Measurements from ENCODE around the gene GPR137C.

Gene GPR137C, protein sequence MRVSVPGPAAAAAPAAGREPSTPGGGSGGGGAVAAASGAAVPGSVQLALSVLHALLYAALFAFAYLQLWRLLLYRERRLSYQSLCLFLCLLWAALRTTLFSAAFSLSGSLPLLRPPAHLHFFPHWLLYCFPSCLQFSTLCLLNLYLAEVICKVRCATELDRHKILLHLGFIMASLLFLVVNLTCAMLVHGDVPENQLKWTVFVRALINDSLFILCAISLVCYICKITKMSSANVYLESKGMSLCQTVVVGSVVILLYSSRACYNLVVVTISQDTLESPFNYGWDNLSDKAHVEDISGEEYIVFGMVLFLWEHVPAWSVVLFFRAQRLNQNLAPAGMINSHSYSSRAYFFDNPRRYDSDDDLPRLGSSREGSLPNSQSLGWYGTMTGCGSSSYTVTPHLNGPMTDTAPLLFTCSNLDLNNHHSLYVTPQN

DNA sequence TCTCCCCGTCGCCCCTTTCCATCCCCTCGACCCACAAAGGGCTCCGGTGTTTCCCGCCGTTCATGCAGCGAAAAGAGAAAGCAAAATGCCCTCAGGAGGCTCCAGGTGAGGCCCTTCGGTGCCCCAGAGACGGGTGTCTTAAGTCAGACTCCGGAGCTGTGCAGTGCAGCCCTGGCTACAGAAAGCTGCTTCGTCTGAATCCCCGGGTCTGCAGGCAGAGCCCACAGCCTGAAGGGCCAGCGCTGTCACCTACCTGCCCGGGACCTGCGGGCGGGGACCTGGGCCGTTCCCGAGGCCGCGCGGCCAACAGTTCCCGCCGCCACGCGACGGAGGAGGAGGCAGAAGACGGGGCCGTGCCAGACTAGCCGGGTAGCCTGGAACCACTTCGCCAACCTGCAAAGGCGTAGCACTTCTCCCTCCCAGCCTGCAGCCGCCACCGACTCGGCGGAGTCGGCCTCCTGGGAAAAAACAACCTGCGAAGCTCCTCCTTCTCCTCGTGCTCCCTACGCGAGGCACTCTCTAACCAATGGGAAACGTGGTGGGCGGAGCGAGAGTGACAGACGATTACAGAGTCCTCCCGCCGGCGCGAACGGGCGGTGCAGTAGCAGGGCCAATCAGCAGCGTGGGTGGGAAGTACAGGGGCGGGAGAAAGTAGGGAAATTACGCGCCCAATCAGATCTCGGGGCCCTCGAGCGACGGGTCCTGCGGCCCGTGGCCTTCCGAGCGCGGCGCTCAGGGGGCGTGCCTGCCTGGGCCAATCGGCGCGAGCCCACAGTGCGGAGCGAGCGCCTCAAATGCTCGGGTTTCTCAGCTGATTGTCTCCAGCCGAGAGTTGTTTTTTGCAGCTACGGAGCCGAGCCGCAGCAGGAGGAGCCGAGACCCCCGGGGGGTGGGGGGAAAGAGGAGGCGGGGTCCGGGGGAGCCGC is at the start of gene GPR137C, which contains the start of gene TXNDC16:
Gene GPR137C (plus strand): TSS at position 774 of the 926 bp plus-strand sequence. CDS start 312 bp downstream, outside the sequence.
Gene TXNDC16 (minus strand): TSS at position 443 of the 926 bp plus-strand sequence. CDS start 8,948 bp downstream, outside the sequence.
- DNase-seq (ENCODE audit: low spot score in 2 of 2) (peak; percentile 92 to 98), ATAC-seq (ENCODE audit: low read depth) (peak; percentile 80)
- Mint-ChIP-seq H3K9me3 (no peaks in the 10 kb centered on the region), H3K4me1 (peaks cover 19% of the 10 kb centered on the region), H3K27me3 (peaks cover 3% of the 10 kb centered on the region), H3K36me3 (peaks cover 1% of the 10 kb centered on the region), H3K4me3 (peak within 1 kb of the TSS; percentile 93), H3K27ac (peak within 1 kb of the TSS; percentile 94)

DNA sequence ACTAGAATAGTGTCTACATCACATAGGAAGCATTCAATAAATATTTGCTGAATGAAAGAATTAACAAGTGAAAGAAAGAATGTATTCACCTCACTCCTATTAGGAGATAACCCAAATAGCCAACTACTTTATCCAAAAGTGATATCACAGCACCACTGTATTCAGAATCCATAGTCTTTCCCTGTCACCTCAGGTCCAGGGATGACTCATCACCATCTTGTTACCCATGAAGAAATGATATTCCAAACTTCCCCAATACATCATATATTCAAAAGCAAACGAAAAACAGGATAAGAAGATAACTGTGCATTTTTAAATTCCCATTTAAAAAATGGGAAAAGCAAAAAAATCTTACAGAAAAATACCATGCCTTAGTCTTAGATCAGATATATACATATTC is 39.4 kb upstream of the GPR137C start:
- H3K9me3 Mint-ChIP-seq, result no peaks in the 10 kb centered on the region
- no peaks in the 10 kb centered on the region for H3K4me1 Mint-ChIP-seq
- no peak for DNase-seq (ENCODE audit: low spot score in 2 of 2)
- no peaks in the 10 kb centered on the region for H3K27me3 Mint-ChIP-seq
- H3K36me3 Mint-ChIP-seq, result peaks cover 2% of the 10 kb centered on the region
- no peak for ATAC-seq (ENCODE audit: low read depth)
- H3K4me3 Mint-ChIP-seq, result no peak overlapping the region
- H3K27ac Mint-ChIP-seq, result no peak overlapping the region

DNA sequence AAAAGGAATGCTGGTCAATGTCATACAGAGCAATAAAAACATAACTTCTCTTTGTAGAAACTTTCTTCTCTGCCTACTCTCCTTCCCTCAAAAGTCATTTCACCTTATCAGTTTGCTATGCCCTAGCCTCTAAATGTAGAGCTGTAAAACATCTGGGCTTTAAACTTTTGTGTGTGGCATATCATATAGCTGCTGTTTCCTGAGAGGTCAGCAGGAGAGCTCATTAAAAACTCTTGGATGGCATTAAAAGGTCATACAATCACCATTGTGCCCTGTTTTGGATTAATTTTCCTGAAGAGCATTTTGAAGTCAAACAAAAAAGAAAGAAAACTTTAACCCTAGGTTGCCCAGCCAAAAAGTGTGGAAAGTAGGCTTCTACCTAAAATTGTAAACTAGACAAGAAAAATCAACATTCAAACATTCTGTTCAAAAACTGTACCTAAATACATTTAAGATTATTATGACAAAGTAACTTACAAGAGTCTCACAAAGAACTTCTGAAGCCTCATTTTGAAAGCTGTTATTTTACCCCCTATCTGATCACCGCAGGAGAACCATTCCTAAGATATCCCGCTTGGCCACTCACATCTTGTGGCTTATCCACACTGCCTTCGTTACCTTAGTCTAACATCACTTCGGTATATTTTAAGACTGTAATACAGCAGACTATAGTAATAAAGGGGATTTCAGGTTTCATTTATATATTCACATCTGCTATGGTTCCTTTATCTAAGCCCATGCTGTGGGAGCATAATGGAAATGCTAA is 38.4 kb upstream of the GPR137C start:
- no peaks in the 10 kb centered on the region for H3K9me3 Mint-ChIP-seq
- DNase-seq (ENCODE audit: low spot score in 2 of 2), result no peak
- no peaks in the 10 kb centered on the region for H3K27me3 Mint-ChIP-seq
- H3K4me1 Mint-ChIP-seq, result no peaks in the 10 kb centered on the region
- peak overlapping the region; percentile 28 for H3K27ac Mint-ChIP-seq
- no peak overlapping the region for H3K4me3 Mint-ChIP-seq
- ATAC-seq (ENCODE audit: low read depth), result no peak
- no peaks in the 10 kb centered on the region for H3K36me3 Mint-ChIP-seq

DNA sequence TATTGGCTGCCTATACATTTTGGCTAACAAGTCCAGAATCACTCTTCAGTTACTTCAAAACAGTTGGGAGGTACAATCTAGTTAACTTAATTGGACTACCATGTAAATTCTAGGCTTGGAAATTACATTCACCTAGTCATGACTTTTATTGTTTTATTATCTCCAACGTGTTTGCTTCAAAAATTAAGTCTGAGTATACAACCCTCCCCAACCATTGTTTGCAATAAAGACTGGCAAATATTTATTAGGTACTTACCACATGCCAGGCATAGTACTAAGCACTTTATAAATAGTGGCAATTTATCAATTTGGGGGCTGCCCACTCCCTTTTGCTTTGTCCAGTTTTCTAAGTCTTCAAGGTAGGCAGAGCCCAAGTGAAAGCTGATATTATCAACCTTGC is 30.6 kb upstream of the GPR137C start:
- ATAC-seq (ENCODE audit: low read depth) (no peak), DNase-seq (ENCODE audit: low spot score in 2 of 2) (no peak)
- Mint-ChIP-seq H3K9me3 (no peaks in the 10 kb centered on the region), H3K4me1 (no peaks in the 10 kb centered on the region), H3K27ac (no peak overlapping the region), H3K4me3 (no peak overlapping the region), H3K36me3 (peaks cover 4% of the 10 kb centered on the region), H3K27me3 (no peaks in the 10 kb centered on the region)

DNA sequence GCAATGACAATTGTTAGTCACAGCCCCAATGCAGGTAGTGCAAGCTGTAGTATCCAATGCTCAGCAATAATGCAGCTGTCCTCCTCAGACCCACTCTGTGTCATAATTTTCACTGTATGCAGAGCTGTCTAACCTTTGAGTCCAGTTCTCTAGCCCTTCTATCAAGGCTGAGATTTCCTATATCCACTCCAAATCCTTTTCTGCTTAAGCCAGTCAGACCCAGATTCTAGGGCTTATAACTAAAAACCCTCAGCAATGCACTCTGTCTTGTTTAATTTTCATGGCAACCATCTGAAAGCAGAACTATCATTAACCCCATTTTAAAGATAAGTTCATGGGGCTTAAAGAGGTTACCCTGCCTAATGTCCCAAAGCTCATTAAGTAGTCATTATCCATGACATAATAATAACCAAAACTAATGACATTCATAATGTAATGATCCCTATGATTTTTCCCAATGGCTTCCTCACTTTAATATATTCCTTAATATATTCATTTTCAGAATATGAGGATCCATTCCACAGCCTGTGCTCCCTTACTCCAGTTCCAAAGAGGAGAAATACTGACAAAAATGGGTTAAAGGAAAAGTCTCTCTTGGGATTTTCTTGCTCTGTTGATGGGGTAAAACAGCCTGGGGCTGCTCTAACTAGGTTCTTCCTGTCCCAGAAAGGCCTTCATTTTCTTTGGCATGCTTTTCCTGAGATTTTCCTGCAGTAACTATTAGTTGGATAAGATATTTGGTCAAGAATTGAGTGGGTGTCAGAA is 29.9 kb upstream of the GPR137C start:
- H3K9me3 Mint-ChIP-seq, result no peaks in the 10 kb centered on the region
- H3K27ac Mint-ChIP-seq, result no peak overlapping the region
- H3K4me1 Mint-ChIP-seq, result no peaks in the 10 kb centered on the region
- H3K4me3 Mint-ChIP-seq, result no peak overlapping the region
- DNase-seq (ENCODE audit: low spot score in 2 of 2) (no peak), ATAC-seq (ENCODE audit: low read depth) (no peak)
- H3K36me3 Mint-ChIP-seq, result peaks cover 6% of the 10 kb centered on the region
- H3K27me3 Mint-ChIP-seq, result no peaks in the 10 kb centered on the region

DNA sequence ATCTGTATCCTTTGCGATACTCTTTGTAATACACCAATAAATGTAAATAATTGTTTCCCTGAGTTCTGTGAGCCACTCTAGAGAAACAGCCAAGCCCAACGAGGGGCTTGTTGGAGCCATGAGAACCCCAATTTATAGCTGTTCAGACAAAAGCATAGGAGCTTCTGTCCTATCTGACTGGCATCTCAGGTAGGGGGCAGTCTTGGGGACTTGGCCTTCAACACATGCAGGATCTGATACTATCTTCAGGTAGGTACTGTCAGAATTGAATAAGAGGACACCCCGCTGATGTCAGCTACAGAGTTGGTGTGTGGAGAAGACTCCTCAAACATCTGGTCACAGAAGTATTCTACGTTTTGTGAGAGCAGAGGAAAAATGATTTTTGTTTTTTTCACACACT is 25.6 kb upstream of the GPR137C start:
- no peak for ATAC-seq (ENCODE audit: low read depth)
- Mint-ChIP-seq H3K4me1 (no peaks in the 10 kb centered on the region), H3K9me3 (no peaks in the 10 kb centered on the region), H3K4me3 (no peak overlapping the region), H3K36me3 (peaks cover 6% of the 10 kb centered on the region), H3K27ac (no peak overlapping the region), H3K27me3 (no peaks in the 10 kb centered on the region)
- no peak for DNase-seq (ENCODE audit: low spot score in 2 of 2)

DNA sequence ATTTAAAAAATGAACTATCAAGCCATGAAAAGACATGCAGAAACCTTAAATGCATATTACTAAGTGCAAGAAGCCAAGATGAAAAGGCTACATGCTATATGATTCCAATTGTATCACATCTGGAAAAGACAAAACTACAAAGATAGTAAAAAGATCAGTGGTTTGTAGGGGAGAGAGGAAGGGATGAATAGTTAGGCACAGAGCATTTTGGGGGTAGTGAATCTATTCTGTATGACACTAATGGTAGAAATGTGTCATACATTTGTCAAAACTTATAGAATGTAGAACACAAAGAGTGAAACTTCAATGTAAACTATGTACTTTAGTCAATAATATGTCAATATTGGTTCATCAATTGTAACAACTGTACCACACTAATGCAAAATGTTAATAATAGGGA is 21.2 kb upstream of the GPR137C start:
- Mint-ChIP-seq H3K36me3 (peaks cover 19% of the 10 kb centered on the region), H3K9me3 (no peaks in the 10 kb centered on the region), H3K4me1 (no peaks in the 10 kb centered on the region), H3K4me3 (no peak overlapping the region), H3K27ac (no peak overlapping the region), H3K27me3 (no peaks in the 10 kb centered on the region)
- ATAC-seq (ENCODE audit: low read depth) (no peak), DNase-seq (ENCODE audit: low spot score in 2 of 2) (no peak)

DNA sequence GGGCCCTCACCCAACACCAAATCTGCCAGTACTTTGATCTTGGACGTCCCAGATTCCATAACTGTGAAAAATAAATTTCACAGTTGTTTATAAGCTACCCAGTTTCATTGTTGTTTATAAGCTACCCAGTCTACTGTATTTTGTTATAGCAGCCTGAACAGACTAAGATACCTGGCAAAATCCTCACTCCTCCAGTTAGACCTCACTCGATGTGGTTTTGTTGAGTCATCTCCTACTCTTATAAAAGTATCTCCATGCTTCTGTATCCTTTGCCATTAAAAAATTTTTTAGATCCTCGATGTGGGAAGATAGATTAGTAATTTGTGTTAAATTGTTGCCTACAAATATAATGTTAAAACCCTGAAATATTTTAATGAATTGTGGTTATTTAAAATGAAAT is 16.4 kb upstream of the GPR137C start:
- Mint-ChIP-seq H3K36me3 (peaks cover 21% of the 10 kb centered on the region), H3K27ac (no peak overlapping the region), H3K4me3 (no peak overlapping the region)

DNA sequence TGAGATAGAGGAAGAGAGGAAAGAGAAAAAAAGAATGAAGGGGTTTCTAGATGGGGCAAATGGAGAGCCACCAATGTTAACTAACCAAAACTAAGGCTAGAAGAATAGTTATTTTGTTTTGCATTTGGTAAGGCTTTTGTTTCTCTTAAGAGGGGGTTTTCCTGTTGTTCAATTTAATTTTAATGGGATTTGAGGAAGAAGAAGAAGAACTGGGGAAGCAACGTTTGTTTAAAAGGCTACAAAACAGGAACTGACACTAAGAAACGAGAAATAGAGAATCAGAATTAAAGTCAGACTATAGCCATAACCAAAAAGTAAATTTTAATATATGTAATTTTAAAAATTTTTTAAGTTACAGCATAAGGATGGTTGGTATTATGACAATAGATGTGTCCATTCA is 14.0 kb upstream of the GPR137C start:
- no peaks in the 10 kb centered on the region for H3K27me3 Mint-ChIP-seq
- H3K36me3 Mint-ChIP-seq, result peaks cover 14% of the 10 kb centered on the region
- peak; percentile 38 for ATAC-seq (ENCODE audit: low read depth)
- no peak for DNase-seq (ENCODE audit: low spot score in 2 of 2)
- no peaks in the 10 kb centered on the region for H3K9me3 Mint-ChIP-seq
- H3K27ac Mint-ChIP-seq, result no peak overlapping the region
- no peak overlapping the region for H3K4me3 Mint-ChIP-seq
- H3K4me1 Mint-ChIP-seq, result peaks cover 11% of the 10 kb centered on the region

More for the DNA sequence above, 16.4 kb upstream of the GPR137C start:
- DNase-seq (ENCODE audit: low spot score in 2 of 2) (no peak), ATAC-seq (ENCODE audit: low read depth) (no peak)
- no peaks in the 10 kb centered on the region for H3K27me3 Mint-ChIP-seq
- peaks cover 11% of the 10 kb centered on the region for H3K4me1 Mint-ChIP-seq
- no peaks in the 10 kb centered on the region for H3K9me3 Mint-ChIP-seq

DNA sequence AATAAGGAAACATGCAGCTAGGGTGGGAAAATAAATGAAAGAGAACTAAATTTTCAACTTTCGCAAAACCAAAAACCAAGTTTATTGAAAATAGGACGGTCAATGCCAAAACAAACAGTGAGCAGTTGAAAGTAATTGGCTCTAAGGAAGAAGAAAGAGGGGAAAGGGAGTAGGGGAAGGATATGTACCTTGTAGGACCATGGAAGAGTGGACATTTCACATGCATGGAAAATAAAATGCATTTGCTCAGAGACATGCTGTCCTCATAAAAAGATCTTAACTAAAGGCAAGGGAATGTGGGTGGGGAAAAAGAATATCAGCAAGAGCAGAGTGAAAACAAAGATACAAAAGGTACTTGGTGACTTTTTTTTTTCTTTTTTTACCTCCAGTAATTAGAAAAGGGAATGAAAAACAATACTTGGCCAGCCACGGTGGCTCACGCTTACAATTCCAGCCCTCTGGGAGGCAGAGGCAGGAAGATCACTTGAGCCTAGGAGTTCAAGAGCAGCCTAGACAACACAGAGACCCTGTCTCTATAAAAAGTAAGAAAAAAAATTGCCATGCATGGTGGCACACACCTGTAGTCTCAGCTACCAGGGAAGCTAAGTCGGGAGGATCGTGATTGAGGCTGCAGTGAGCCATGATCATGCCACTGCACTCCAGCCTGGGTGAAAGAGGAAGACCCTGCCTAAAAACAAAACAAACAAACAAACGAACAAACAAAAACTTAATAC is 6.9 kb upstream of the GPR137C start:
- Mint-ChIP-seq H3K9me3 (no peaks in the 10 kb centered on the region), H3K27me3 (no peaks in the 10 kb centered on the region), H3K4me1 (peaks cover 11% of the 10 kb centered on the region), H3K36me3 (peaks cover 2% of the 10 kb centered on the region), H3K27ac (no peak overlapping the region), H3K4me3 (no peak overlapping the region)
- ATAC-seq (ENCODE audit: low read depth) (no peak), DNase-seq (ENCODE audit: low spot score in 2 of 2) (no peak)

DNA sequence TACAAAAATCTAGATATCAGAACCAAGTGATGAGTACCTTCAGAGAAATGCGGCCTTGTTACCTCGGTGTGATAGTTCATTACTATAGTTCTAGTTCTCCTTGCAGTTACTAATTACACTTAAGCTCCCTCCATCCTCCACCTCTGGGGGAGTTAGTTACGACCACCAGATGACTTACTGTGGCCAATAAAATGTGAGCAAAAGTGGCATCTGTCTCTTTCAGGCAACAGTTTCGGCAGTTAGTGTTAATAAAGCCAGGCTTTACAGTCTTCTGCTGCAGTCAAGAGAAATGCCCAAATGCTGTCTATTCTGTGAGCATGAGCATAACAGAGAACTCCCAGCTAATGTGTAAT is 6.3 kb upstream of the GPR137C start:
- no peak overlapping the region for H3K4me3 Mint-ChIP-seq
- H3K27me3 Mint-ChIP-seq, result no peaks in the 10 kb centered on the region
- H3K4me1 Mint-ChIP-seq, result peaks cover 17% of the 10 kb centered on the region
- no peak overlapping the region for H3K27ac Mint-ChIP-seq
- DNase-seq (ENCODE audit: low spot score in 2 of 2), result no peak
- peaks cover 2% of the 10 kb centered on the region for H3K36me3 Mint-ChIP-seq
- no peak for ATAC-seq (ENCODE audit: low read depth)
- H3K9me3 Mint-ChIP-seq, result no peaks in the 10 kb centered on the region

DNA sequence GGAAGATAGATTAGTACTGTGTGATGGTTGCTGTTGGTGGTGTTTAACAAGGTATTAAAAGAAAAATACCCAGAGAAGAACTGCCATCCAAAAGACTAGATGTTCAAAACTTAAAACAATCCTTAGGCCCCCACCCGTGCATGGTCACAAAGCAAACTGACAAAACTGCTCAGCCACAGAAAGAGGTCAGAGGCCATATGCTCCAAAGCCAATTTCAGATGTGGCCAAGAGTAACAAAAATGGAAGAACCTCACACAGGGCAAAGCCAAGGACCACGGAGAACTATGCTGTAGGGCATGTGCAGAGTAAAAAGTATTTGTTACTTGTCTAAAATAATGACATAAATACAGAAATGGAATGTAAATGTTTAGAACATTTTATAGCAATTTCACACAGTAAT is 5.6 kb upstream of the GPR137C start:
- Mint-ChIP-seq H3K27ac (no peak overlapping the region), H3K4me1 (peaks cover 22% of the 10 kb centered on the region)
- DNase-seq (ENCODE audit: low spot score in 2 of 2), result no peak

DNA sequence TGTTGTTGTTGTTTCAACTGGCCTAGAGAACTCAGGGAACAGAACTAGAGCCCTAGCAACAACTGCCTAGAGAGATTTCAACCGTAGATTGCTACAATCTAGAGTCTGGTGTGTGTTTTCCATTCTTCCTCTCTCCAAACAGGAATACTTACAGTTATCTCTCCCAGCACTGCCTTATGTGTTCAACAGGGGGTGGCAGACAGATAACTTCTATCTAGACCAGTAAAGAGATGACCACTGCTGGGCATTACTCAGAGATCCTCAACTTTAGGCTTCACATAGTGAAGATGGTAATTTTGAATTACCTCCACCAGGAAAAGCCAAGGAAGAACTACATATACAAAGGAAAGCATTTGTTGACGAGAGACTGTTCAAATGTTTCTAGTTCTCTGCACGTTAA is 5.1 kb upstream of the GPR137C start:
- no peaks in the 10 kb centered on the region for H3K9me3 Mint-ChIP-seq
- no peak overlapping the region for H3K27ac Mint-ChIP-seq
- peaks cover 2% of the 10 kb centered on the region for H3K36me3 Mint-ChIP-seq
- H3K4me1 Mint-ChIP-seq, result peaks cover 22% of the 10 kb centered on the region
- no peaks in the 10 kb centered on the region for H3K27me3 Mint-ChIP-seq
- ATAC-seq (ENCODE audit: low read depth), result no peak
- H3K4me3 Mint-ChIP-seq, result no peak overlapping the region
- no peak for DNase-seq (ENCODE audit: low spot score in 2 of 2)

More for the DNA sequence above, 5.6 kb upstream of the GPR137C start:
- no peak overlapping the region for H3K4me3 Mint-ChIP-seq
- H3K27me3 Mint-ChIP-seq, result no peaks in the 10 kb centered on the region
- H3K36me3 Mint-ChIP-seq, result peaks cover 2% of the 10 kb centered on the region
- H3K9me3 Mint-ChIP-seq, result no peaks in the 10 kb centered on the region
- no peak for ATAC-seq (ENCODE audit: low read depth)
